NCI-H1048 (cell line): ENCODE results near the gene WDR5.

Experiments
- DNase-seq: peaks from one replicate; lab custom pipeline; 2025; lab: John Stamatoyannopoulos, UW

The WDR5 gene

DNA sequence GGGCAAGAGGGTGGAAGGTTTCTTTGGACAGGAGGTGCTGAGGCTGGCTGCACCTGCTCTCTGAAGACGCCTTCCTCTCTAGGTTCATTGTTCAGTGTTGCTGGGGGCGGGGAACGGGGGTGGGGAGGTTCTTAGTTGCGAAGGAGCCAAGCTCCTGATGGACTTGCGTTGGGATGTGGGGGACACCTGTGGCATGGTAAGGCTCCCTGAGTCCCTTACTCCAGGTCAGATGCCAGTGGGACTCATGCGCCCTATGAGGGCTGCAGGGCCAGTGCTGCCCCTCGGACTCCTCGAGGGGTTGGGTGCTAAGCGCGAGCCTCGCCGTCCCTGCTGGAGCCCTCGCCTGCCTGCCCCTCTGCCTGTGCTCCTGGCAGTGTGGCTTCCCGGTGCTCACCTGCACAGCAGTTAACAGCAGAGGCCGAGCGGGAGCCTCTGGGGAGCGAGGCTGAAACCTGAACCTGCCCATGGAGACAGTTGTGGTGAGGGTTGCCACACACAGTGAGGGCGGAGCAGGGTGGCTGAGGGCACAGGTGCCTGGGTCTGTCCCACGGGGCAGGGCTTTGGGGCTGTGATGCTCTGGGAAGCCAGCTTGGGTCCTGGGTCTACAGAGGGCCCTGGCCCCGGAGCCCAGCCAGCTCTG, 23.0 kb downstream of the WDR5 start:
- no peak for DNase-seq

- no peak for DNase-seq
These were observed 23.8 kb downstream of the WDR5 start for GRCh38 chr9:134159566-134160245.

- DNase-seq: no peak
These were observed 25.8 kb downstream of the WDR5 start for GRCh38 chr9:134161647-134162046.

DNA sequence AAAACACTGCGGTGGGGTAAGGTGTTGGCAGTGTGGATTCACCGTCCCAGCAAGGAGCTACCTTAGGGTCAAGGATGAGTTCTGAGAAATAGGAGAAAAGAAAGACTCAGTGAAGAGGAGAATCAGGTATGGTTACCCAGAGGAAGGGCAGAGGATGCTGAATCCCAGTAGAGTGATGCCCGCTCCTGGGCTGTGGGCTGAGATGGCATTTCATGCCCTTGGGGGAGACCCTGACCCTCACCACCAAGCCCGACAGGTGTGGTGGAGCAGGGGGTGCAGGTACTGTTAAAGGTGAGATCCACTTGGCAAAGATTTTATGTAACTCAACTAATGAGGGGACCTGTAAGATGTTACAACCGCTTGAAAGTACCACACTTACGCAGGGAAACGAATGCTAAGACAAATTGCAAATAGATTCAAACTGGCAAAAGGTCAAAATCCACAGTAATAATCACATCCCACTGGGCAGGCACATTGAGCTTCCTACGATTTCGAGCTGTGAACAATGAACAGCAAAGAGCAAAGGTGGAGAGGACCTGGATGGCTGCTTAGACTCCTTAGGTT, 26.4 kb downstream of the WDR5 start:
- no peak for DNase-seq

DNA sequence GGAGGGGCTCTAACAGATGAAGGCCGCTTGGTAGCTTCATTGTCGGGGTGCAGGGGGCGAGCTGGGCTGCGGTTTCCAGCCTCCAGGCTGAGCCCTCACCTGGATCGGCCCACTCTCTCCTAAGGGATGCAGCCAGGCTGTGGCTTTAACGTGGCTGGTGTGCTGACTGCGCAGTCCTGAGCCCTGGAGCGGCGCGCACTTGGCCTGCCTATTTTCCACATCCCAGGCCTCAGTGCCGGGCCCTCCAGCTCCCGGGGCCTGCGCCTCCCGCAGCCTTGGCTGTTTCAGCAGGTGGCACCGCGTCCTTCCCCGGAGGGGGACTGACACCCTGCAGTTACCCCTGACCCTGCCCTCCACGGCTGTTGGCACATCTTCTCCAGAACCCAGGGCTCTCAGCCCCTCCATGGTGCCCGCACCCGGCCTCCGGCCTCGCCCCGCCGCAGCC, 27.1 kb downstream of the WDR5 start:
- DNase-seq: no peak

- DNase-seq: no peak
These were observed 27.7 kb downstream of the WDR5 start for GRCh38 chr9:134163371-134164196.

- no peak for DNase-seq
These were observed 29.0 kb downstream of the WDR5 start for GRCh38 chr9:134164879-134165278.

GRCh38 chr9:134165357-134166315, 29.8 kb downstream of the WDR5 start:
- no peak for DNase-seq

GRCh38 chr9:134166374-134166773, 30.5 kb downstream of the WDR5 start:
- DNase-seq: no peak

DNA sequence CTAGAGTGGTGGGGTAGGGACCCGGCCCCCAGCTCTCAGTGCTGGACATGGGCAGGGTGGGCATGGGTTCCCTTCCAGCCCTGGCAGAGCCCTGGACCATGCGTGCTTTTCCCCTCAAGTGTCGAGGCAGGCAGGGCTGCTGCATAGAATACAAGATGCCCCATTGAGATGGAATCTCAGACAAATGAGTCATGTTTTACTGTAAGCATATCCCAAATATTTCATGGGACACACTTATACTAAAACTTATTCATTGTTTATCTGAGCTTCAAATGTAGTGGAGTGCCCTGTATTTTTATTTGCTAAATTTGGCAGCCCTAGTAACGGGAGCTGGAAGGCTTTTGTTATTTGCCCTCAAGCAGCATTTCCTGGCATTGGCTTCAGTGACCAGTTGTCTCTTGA, 31.6 kb downstream of the WDR5 start:
- no peak for DNase-seq

GRCh38 chr9:134168757-134169550, 33.1 kb downstream of the WDR5 start:
- no peak for DNase-seq

DNA sequence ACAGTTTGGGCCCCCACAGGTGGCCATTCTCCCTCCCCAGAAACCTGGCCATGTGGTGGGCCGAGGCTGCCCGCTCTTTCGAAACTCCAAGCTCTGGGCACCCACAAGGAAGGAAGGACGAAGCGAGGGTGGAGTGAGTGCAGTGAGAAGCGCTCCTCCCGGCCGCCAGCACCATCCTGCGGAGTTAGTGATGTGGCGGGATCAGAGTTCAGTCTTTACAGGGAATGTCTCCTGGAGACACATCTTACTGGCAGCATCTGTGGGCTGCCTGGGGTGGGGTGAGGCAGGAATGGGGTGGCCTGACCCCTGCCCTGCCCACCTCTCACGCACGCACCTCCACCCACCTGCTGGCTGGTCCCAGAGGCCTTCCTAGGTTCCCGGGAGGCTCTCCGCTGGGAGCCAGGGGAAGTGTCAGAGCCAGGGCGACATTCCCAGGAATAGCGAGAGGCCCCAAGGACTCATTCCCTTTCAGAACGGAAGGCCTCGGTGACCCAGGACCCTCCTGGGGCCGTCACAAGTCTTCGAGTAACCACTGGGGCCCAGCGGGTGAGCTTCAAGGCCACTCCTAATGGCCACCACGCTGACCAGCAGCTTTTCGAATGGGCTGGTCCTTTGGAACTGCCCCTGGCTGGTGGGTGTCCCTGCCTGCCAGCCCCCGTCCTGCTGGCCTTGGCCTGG, 34.0 kb downstream of the WDR5 start:
- DNase-seq: no peak

- DNase-seq: no peak
These were observed 34.8 kb downstream of the WDR5 start for GRCh38 chr9:134170532-134171315.

DNA sequence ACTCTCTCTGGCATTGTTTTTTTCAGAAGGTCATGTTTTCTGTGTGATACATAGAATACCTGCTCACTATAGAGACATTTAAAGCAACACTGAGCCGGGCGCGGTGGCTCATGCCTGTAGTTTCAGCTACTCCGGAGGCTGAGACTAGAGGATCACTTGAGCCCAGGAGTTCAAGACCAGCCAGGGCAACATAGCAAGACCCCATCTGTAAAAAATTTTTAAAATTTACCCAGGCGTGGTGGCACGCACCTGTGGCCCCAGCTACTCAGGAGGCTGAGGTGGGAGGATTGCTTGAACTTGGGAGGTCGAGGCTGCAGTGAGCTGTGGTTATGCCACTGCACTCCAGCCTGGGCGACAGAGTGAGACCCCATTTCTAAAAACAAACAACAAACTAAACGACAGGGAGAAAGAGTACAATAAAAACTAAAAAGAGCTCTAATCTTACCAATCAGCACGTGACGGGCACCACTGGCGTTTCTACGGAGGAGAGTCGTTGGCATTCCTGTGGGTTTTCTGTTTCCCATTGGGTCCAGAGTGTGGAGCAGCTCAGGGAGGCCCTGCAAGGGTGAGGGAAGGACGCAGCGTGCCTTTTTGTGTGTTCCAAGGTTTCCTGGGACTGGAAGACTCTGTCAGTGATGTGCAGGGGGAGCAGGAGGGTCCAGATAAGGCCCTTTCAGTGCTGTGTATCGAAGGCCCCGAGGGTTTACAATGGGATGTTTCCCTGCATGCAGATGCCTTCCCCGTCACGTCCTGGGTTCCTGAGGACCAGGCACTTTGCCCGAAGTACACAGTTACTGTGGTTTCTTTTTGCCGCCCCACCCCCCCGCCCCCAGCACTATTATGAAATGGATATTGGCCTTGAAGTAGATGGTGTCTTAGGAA, 35.7 kb downstream of the WDR5 start:
- DNase-seq: no peak

- no peak for DNase-seq
These were observed 36.6 kb downstream of the WDR5 start for GRCh38 chr9:134172198-134173126.

DNA sequence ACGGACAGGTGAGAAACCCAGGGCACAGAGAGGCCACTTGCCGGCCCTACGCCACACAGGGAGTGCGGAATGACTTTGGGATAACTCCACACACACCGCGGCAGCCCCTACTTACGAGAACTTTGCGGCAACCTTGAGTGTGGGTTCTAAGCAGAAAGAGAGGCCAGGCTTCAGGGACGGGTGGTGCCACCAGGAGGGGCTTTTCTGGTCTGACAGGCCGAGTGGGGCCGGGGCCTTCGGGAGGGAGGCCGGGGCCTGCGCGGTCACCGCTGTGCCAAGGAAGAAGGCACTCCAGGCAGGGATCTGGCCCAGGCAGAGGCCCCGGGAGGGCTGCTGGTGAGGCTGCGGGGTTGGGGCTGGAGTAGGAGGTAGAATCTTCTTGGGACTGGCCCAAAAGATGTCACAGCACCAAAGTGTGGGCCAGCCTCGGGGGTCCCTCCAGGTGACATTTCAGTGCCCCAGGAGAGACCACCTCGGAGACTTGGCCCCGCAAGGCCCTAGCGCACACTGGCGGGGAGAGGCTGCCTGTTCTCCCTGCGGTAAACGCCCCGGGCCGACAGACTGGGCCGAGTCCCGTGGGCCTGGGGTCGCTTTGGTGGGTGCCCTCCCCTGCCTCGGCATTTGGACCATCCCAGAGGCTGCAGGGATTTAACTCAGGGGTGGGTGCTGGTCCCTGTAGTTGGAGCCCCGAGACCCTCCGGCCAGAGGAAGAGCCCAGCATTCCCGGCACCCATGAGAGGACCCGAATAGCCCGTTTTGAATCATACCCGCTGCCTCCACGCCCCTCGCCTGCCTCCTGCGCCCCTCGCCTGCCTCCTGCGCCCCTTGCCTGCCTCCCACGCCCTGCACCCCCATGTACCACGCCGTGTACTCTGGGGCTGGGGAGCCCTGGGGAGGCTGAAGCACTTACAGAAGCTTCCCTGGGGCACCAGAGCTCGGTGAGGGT, 37.5 kb downstream of the WDR5 start:
- DNase-seq: no peak
